HG03571 (cell line): ENCODE results near the gene PACRG.

Source experiments
- ATAC-seq: cut with Tn5 transposase; IDR thresholded peaks from one replicate; pipeline ENCODE4 v1.9.1; 2021; ENCODE audit not compliant: unreplicated experiment

PACRG gene

GRCh38 chr6:163127587-163127986, 399.8 kb downstream of the PACRG start:
- no peak for ATAC-seq

- no peak for ATAC-seq
Measured at GRCh38 chr6:163128324-163128723, 400.6 kb downstream of the PACRG start.

- ATAC-seq: no peak
Measured at GRCh38 chr6:163132050-163132750, 404.4 kb downstream of the PACRG start.

GRCh38 chr6:163133017-163133416, 405.2 kb downstream of the PACRG start:
- ATAC-seq: no peak

- no peak for ATAC-seq
Measured at GRCh38 chr6:163133691-163134090, 405.9 kb downstream of the PACRG start.

- ATAC-seq: no peak
Measured at GRCh38 chr6:163136681-163137397, 409.1 kb downstream of the PACRG start.

GRCh38 chr6:163137398-163137881, 409.7 kb downstream of the PACRG start:
- no peak for ATAC-seq

- no peak for ATAC-seq
Measured at GRCh38 chr6:163146036-163146435, 418.3 kb downstream of the PACRG start.

DNA sequence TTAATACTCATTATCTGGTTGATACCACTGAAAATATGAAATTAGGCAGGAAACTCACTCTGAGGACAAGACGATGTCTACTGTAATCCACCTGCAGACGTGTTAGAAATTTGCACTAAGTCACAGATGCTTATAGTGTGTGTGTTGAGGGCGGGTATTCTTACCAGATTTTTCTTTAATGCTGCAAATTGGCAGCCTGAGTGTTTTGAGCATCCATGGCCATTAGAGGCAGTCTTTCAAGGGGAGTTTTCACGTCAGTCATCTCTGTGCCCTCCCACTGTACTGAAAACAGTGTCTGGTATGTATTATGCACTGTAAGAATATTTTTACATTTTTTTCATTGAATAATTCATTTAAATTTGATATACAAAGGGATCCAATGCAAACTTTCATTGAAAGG, 420.2 kb downstream of the PACRG start:
- no peak for ATAC-seq

DNA sequence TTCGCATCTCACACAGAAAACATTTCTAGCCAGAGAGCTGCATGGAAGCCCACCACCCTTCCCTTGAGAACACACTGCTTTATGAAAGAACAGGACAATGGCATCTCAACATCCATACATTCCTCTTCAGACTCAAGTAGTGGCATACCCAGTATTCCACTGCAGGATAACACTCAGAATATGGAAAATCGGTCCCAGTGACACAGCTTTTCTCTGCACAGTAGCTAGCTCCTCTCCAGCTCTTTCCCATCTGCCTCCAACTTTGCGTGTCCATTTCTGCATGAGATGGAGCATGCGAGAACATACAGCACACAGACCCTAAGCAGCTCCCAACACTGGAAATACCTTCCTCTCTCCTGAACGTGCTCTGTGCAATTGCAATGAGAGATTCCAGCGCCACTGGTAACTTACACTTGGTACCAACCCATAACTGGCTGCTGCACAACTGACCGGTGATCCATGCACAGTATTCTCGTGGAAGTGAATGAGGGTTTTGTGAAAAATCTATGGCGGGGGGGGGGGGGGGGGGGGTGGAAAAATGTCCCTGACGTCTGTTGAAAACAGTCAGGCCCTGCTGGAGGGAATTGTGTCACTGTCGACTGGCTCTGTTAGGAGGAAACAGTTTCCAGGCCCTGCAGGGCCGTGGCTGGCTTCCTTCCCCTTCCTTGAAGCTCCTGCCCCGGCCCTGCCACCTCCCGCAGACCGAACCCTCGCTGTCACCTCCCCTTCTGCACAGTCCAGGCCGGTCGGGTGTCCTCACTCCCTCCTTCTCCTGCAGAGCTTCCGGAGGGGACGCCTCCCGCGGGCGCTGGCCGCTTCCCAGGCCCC, 420.9 kb downstream of the PACRG start:
- no peak for ATAC-seq

DNA sequence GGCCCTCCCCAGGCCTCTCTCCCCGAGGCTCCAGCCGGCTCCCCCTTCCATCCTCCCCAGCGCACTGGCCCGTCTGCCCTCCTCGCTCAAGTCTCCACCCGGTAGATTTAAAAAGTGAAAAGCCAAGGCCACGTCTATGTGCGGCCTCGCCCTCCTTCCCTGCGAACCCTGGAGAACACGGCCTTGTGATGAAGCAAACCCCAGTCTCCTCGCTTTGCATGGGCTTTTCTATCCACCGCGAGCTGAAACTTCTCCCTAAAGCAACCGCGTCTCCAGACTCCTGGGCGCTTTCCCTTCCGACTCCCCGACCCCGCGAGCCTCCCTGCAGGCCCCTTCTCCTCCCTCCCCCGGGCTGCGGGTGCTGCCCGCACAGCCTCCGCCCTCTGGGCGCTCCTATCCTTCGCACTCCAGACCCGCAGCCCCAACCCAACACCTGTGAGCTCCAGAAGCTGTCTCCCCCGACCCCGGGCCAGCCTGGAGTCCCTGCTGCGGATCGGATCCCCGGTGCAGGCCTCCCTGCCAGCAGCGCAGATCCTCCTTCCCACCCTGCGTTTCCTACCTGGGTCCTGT, 421.6 kb downstream of the PACRG start:
- ATAC-seq: no peak

- no peak for ATAC-seq
Measured at GRCh38 chr6:163151212-163151611, 423.4 kb downstream of the PACRG start.

- no peak for ATAC-seq
Measured at GRCh38 chr6:163152701-163153100, 424.9 kb downstream of the PACRG start.

DNA sequence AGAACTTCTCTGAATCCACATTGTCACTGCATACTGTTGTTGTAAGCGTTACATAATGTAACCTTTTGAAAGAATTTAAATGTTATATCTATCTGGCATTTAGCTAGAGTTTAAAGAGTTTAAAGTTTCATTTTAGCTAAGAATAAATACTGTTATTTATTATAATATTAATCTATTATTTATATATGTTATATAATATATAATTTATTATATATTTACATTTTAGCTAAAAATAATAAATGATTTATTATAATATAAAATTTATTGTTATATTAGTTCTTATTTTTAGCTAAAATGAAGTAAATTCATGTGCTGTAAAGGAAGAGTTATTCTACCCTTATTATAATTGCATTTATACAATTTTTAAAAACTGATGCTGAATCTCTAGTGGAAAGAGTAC, 431.3 kb downstream of the PACRG start:
- no peak for ATAC-seq

DNA sequence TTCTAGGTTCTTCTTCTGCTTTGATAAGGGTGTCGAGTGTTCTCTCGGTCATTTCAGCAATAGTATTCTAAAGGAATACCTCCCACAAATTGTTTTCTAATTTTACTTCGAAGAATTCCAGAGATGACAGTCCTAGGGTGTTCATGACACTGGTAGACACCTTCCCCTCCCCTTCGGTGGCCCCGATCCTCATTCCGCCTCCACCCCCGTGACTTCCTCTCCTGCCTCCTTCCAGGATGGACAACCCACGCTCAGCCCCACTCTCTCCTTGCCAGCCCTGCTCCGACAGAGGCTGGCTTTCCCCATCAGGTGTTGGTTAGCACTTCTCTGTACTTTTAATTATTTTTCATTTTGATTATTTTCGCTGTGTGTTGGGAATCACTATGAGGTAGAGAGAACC, 431.9 kb downstream of the PACRG start:
- no peak for ATAC-seq

GRCh38 chr6:163162007-163162873, 434.5 kb downstream of the PACRG start:
- ATAC-seq: no peak

GRCh38 chr6:163162874-163163213, 435.1 kb downstream of the PACRG start:
- ATAC-seq: no peak

- ATAC-seq: no peak
Measured at GRCh38 chr6:163164175-163164900, 436.6 kb downstream of the PACRG start.

DNA sequence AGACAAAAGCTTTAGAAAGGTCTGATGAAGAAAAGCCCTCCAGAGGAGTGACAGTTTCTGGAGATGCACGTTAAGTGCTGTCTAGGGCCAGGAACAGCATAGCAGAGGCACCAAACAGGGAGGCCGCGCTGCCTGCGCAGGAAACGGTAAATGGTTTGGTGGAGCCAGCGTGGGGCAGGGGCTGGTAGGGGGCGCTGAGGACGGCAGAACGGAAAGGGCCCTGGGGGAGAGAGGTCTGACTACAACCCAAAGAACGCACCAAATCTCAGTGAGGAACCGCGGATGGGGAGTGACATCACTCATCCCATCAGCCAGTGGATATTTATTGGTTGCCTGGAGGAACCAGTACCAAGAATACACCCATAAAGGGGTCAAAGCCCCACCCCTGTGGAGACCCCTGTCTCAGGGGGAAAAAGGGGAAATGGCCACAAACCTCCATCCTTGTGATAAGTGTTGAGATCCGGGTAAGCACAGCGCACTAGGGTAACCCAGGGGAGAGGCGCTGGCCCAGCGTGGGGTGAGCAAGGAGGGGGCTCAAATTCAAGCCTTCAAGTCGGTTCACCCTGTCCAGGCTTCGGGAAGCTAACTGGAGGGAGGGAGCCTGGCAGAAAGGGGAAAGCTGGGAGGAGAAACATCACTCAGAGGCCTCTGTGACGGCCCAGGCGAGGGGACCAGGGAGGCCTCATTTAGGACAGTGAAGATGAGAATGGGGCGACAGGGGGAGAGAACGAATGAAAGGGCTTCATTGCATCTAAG, 437.6 kb downstream of the PACRG start:
- no peak for ATAC-seq
